IMR-90 (cell line): ENCODE measurements around the gene ERN1. TPM values are rescaled to one million over a fixed set of nuclear protein-coding genes. Genes with fewer than 3 reads are reported as not detected.

ENCODE experiments used
- ATAC-seq: fragments of 200-7000 bp; cut with Tn5 transposase; 2 replicates; pipeline ENCODE4 v1.9.1; 2020; ENCODE audit warnings: low read depth, mild to moderate bottlenecking, moderate library complexity
- BruUV-seq: library from RNA; stranded (reverse); fragments of 400-500 nt; replicated peaks from 2 replicates; lab custom pipeline; 2021; lab: Mats Ljungman, UMichigan
- CTCF ChIA-PET: fragments of 300-600 bp; formaldehyde crosslinking; extraction: SDS; loops from one replicate; lab custom pipeline; 2021; ENCODE audit warnings: antibody characterized with exemption; lab: Yijun Ruan, JAX
- POLR2A ChIA-PET: fragments of 300-600 bp; sonication (Branson Sonifier 250); formaldehyde crosslinking; loops from one replicate; lab custom pipeline; 2022; ENCODE audit warnings: antibody characterized with exemption; ENCODE audit not compliant: unreplicated experiment; lab: Charles Lee
- DNase-seq: peaks from one replicate; pipeline ENCODE4 v3.0.0; 2013
- H2AFZ ChIP-seq: replicated peaks from 2 replicates; pipeline ENCODE3; 2013; ENCODE audit warnings: low read length, mild to moderate bottlenecking; ENCODE audit not compliant: poor library complexity
- H2AK5ac ChIP-seq: 2 replicates; pipeline ENCODE4 v1.6.1; 2013; ENCODE audit warnings: low read depth, low read length, inconsistent platforms
- H2AK9ac ChIP-seq: replicated peaks from 2 replicates; pipeline ENCODE3; 2013; ENCODE audit warnings: mild to moderate bottlenecking, low read depth, low read length, moderate library complexity; ENCODE audit not compliant: poor library complexity
- H2BK120ac ChIP-seq: 2 replicates; pipeline ENCODE4 v1.6.1; 2013; ENCODE audit warnings: low read depth, low read length, inconsistent platforms
- H2BK15ac ChIP-seq: 3 replicates; pipeline ENCODE4 v1.6.1; 2013; ENCODE audit warnings: low read depth, low read length, inconsistent platforms
- H2BK20ac ChIP-seq: 2 replicates; pipeline ENCODE4 v1.6.1; 2013; ENCODE audit warnings: low read depth, mild to moderate bottlenecking, inconsistent platforms, low read length, moderate library complexity
- H2BK5ac ChIP-seq: 2 replicates; pipeline ENCODE4 v1.6.1; 2013; ENCODE audit warnings: mild to moderate bottlenecking, low read depth, low read length, inconsistent platforms; ENCODE audit not compliant: poor library complexity, severe bottlenecking
- H3K14ac ChIP-seq: replicated peaks from 2 replicates; pipeline ENCODE4 v1.6.1; 2013; ENCODE audit warnings: low read depth, low read length, inconsistent platforms
- H3K18ac ChIP-seq: 2 replicates; pipeline ENCODE4 v1.6.1; 2013; ENCODE audit warnings: low read depth, low read length, control low read depth
- H3K23ac ChIP-seq: 2 replicates; pipeline ENCODE4 v1.6.1; 2013; ENCODE audit warnings: low read depth, low read length, inconsistent platforms
- H3K27ac ChIP-seq: 2 replicates; pipeline ENCODE4 v1.5.1; 2013; ENCODE audit warnings: mild to moderate bottlenecking, control low read depth, low read length; ENCODE audit not compliant: insufficient read depth
- H3K27me3 ChIP-seq: 2 replicates; pipeline ENCODE4 v1.6.1; 2013; ENCODE audit warnings: low read length; ENCODE audit not compliant: control insufficient read depth, insufficient read depth
- H3K36me3 ChIP-seq: 2 replicates; pipeline ENCODE4 v1.6.1; 2013; ENCODE audit warnings: low read length, mixed read lengths; ENCODE audit not compliant: control insufficient read depth, insufficient read depth
- H3K4ac ChIP-seq: 2 replicates; pipeline ENCODE4 v1.6.1; 2013; ENCODE audit warnings: low read depth, low read length, inconsistent platforms
- H3K4me1 ChIP-seq: 2 replicates; pipeline ENCODE4 v1.6.1; 2013; ENCODE audit warnings: low read length, mixed read lengths; ENCODE audit not compliant: control insufficient read depth, insufficient read depth
- H3K4me2 ChIP-seq: 2 replicates; pipeline ENCODE4 v1.6.1; 2013; ENCODE audit warnings: low read depth, mild to moderate bottlenecking, control low read depth, low read length, moderate library complexity
- H3K4me3 ChIP-seq: 2 replicates; pipeline ENCODE4 v1.5.1; 2013; ENCODE audit warnings: low read depth, mild to moderate bottlenecking, control low read depth, low read length, moderate library complexity; ENCODE audit not compliant: insufficient read depth
- H3K56ac ChIP-seq: 2 replicates; pipeline ENCODE4 v1.6.1; 2013; ENCODE audit warnings: low read length, inconsistent platforms; ENCODE audit not compliant: insufficient read depth; ENCODE audit errors: extremely low read depth
- H3K79me1 ChIP-seq, 2 experiments: 2 replicates each; pipeline ENCODE4 v1.6.1; 2013; ENCODE audit warnings: low read length in 2 of 2, inconsistent platforms in 1 of 2, low read depth in 1 of 2
- H3K9ac ChIP-seq: 2 replicates; pipeline ENCODE4 v1.6.1; 2013; ENCODE audit warnings: low read depth, low read length, control low read depth
- H3K9me1 ChIP-seq: 2 replicates; pipeline ENCODE4 v1.6.1; 2013; ENCODE audit warnings: low read length, inconsistent platforms; ENCODE audit not compliant: insufficient read depth
- H3K9me3 ChIP-seq: 2 replicates; pipeline ENCODE4 v1.6.1; 2013; ENCODE audit warnings: low read length; ENCODE audit not compliant: control insufficient read depth, insufficient read depth
- H4K20me1 ChIP-seq: 2 replicates; pipeline ENCODE4 v1.6.1; 2013; ENCODE audit warnings: low read length, inconsistent platforms; ENCODE audit not compliant: insufficient read depth
- H4K5ac ChIP-seq: 2 replicates; pipeline ENCODE4 v1.6.1; 2013; ENCODE audit warnings: mild to moderate bottlenecking, low read depth, low read length, control low read depth
- H4K8ac ChIP-seq, 2 experiments: 2 replicates each; pipeline ENCODE4 v1.6.1; 2013; ENCODE audit warnings: low read depth in 2 of 2, low read length in 2 of 2, control low read depth in 1 of 2, inconsistent platforms in 1 of 2
- H4K91ac ChIP-seq: 2 replicates; pipeline ENCODE4 v1.6.1; 2013; ENCODE audit warnings: low read depth, low read length, inconsistent platforms; ENCODE audit not compliant: insufficient read depth
- FOS ChIP-seq: fragments of 150-350 bp; IDR thresholded peaks from 2 replicates; pipeline ENCODE4 v1.6.1; 2016; ENCODE audit warnings: low read depth, low read length
- MAFK ChIP-seq: IDR thresholded peaks from 2 replicates; pipeline ENCODE4 v1.6.1; 2012; ENCODE audit warnings: low read depth, low read length, improper control_type of control experiment
- MAZ ChIP-seq: IDR thresholded peaks from 2 replicates; pipeline ENCODE4 v1.6.1; 2012; ENCODE audit warnings: low read depth, mild to moderate bottlenecking, low read length, improper control_type of control experiment, moderate library complexity, borderline replicate concordance
- POLR2A ChIP-seq: IDR thresholded peaks from 2 replicates; pipeline ENCODE4 v1.6.1; 2012; ENCODE audit warnings: mild to moderate bottlenecking, low read depth, low read length
- RAD21 ChIP-seq: IDR thresholded peaks from 2 replicates; pipeline ENCODE4 v1.6.1; 2012; ENCODE audit warnings: low read length, improper control_type of control experiment
- RCOR1 ChIP-seq: IDR thresholded peaks from 2 replicates; pipeline ENCODE4 v1.6.1; 2012; ENCODE audit warnings: mild to moderate bottlenecking, low read length, improper control_type of control experiment; ENCODE audit not compliant: insufficient replicate concordance
- RFX5 ChIP-seq: IDR thresholded peaks from 2 replicates; pipeline ENCODE4 v1.8.0; 2012; ENCODE audit warnings: low read depth, mild to moderate bottlenecking, low read length, moderate library complexity
- SMC3 ChIP-seq: fragments of 150-350 bp; IDR thresholded peaks from 2 replicates; pipeline ENCODE4 v1.6.1; 2016; ENCODE audit warnings: low read depth, mild to moderate bottlenecking, antibody characterized with exemption, low read length, moderate library complexity
- WGBS, 2 experiments: methylation state at CpG; one replicate each; pipeline versions ENCODE4 v1.1.5 to v1.1.7; 2013; ENCODE audit warnings: missing lambda C conversion rate in 2 of 2; ENCODE audit not compliant: insufficient read length in 1 of 2; ENCODE audit errors: extremely low coverage in 2 of 2; 5-methylcytosine and 5-hydroxymethylcytosine counted together
- dilution Hi-C: fragments of 300-500 bp; cut with HindIII; formaldehyde crosslinking; loops from one replicate; pipeline ENCODE4 v1.14.3; 2018; ENCODE audit warnings: low sequenced_read_pairs; ENCODE audit not compliant: unreplicated experiment
- in situ Hi-C: fragments of 300-500 bp; cut with MboI; formaldehyde crosslinking; loops from 3 replicates; pipeline ENCODE4 v1.14.3; 2019; ENCODE audit warnings: low sequenced_read_pairs, inconsistent platforms, mixed read lengths
- intact Hi-C: fragments of 100-400 bp; cut with micrococcal nuclease; formaldehyde crosslinking; loops from 2 replicates; pipeline ENCODE4 v1.10.0; 2022
- polyA plus RNA-seq, 3 experiments: library from polyadenylated mRNA; depleted of rRNA; stranded (reverse); fragments of >200 nt; gene quantifications; 2 replicates each; pipeline ENCODE4 v1.2.3, GENCODE V29; 2012; ENCODE audit warnings: low replicate concordance in 1 of 3
- total RNA-seq: library from RNA; depleted of rRNA; stranded (reverse); fragments of >200 nt; gene quantifications from 2 replicates; pipeline ENCODE4 v1.2.3, GENCODE V29; 2012
- TF ChIP-seq, protein P1 (sequence below): conservative IDR thresholded peaks from 2 replicates; pipeline ENCODE4 v1.5.1; 2012; ENCODE audit warnings: mild to moderate bottlenecking, low read depth, low read length, improper control_type of control experiment
- TF ChIP-seq, protein P2 (sequence below): fragments of 150-350 bp; IDR thresholded peaks from 2 replicates; pipeline ENCODE4 v1.6.1; 2017; ENCODE audit warnings: mild to moderate bottlenecking, antibody characterized with exemption, low read length, low read depth

ERN1 gene
- total and polyA plus RNA-seq, 2 of the 4 experiments (the other 2 are of a cell fraction): 2.7 to 4.1 TPM

DNA sequence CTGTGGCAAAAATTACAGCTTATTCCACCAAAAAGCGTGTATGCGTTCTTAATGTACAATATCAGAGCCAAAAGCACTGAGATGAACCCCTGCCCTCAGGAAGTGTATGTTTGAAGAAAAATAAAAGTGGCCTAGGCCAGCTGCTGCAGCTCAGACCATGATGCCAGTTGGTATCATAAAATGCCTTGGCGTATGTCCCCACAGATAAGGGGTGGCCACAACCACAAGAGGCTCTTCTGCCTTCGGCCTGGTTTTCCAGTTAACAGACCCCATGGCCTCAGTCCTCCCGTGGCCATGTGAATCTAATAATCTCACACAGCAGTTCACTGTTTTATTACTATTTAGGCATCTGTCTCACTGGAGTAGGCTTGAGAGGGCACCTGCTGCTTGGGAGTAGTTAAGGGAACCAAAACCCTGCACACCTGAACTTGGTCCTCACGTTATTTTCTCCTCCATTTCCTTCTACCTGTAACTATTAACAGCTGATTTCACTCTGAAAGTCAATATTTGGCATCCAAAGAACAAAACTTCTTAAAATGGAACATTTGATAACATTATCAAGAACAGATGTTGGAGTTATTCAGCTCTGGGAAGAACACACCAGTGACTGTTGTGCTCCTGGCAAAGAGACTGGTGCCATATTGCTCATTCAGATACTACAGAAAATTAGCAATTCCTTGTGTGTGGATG, 34.8 kb upstream of the ERN1 start:
- no peak overlapping the region for H3K14ac ChIP-seq
- H2BK20ac ChIP-seq: no peak overlapping the region
- ChIA-PET CTCF (no interaction called here), POLR2A (no interaction called here)
- intact Hi-C loops: no loop called here
- H3K4me3 ChIP-seq: no peak overlapping the region
- no peak overlapping the region for H3K9ac ChIP-seq
- H3K4ac ChIP-seq: no peak overlapping the region
- H2AFZ ChIP-seq: no peak overlapping the region
- H2AK5ac ChIP-seq: no peak overlapping the region
- BruUV-seq: no TSS peak
- no peaks in the 10 kb centered on the region for H3K27me3 ChIP-seq
- H3K27ac ChIP-seq: no peak overlapping the region
- no peak overlapping the region for H3K23ac ChIP-seq
- H3K9me1 ChIP-seq: peaks cover 11% of the 10 kb centered on the region; the same call in 1 of the 2 replicates
- H4K5ac ChIP-seq: no peak overlapping the region
- no peaks in the 10 kb centered on the region; a peak in 1 of 4 replicates for H3K79me1 ChIP-seq
- H2BK5ac ChIP-seq: no peak overlapping the region
- no peak for DNase-seq
- no peaks in the 10 kb centered on the region for H4K20me1 ChIP-seq
- H2BK15ac ChIP-seq: no peak overlapping the region; the same call in 2 of the 3 replicates
- no peak for ATAC-seq
- no peaks in the 10 kb centered on the region for H3K4me1 ChIP-seq
- in situ Hi-C loops: no loop called here
- no peaks in the 10 kb centered on the region for H3K9me3 ChIP-seq
- H3K18ac ChIP-seq: no peak overlapping the region
- H2AK9ac ChIP-seq: no peak overlapping the region
- peaks cover 2% of the 10 kb centered on the region for H3K36me3 ChIP-seq
- no peak overlapping the region for H3K4me2 ChIP-seq
- H2BK120ac ChIP-seq: no peak overlapping the region
- dilution Hi-C loops: no loop called here
- H3K56ac ChIP-seq: no peak overlapping the region
- no CpG with 5 or more reads among the region's 6 CpGs for WGBS, 2 experiments
- TF ChIP-seq POLR2A (no peak), RAD21 (no peak), MAFK (no peak), SMC3 (no peak), FOS (no peak), RFX5 (no peak), MAZ (no peak), RCOR1 (no peak)
- TF ChIP-seq, protein P1, sequence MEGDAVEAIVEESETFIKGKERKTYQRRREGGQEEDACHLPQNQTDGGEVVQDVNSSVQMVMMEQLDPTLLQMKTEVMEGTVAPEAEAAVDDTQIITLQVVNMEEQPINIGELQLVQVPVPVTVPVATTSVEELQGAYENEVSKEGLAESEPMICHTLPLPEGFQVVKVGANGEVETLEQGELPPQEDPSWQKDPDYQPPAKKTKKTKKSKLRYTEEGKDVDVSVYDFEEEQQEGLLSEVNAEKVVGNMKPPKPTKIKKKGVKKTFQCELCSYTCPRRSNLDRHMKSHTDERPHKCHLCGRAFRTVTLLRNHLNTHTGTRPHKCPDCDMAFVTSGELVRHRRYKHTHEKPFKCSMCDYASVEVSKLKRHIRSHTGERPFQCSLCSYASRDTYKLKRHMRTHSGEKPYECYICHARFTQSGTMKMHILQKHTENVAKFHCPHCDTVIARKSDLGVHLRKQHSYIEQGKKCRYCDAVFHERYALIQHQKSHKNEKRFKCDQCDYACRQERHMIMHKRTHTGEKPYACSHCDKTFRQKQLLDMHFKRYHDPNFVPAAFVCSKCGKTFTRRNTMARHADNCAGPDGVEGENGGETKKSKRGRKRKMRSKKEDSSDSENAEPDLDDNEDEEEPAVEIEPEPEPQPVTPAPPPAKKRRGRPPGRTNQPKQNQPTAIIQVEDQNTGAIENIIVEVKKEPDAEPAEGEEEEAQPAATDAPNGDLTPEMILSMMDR: no peak
- TF ChIP-seq, protein P2, sequence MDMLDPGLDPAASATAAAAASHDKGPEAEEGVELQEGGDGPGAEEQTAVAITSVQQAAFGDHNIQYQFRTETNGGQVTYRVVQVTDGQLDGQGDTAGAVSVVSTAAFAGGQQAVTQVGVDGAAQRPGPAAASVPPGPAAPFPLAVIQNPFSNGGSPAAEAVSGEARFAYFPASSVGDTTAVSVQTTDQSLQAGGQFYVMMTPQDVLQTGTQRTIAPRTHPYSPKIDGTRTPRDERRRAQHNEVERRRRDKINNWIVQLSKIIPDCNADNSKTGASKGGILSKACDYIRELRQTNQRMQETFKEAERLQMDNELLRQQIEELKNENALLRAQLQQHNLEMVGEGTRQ: no peak
- no peak overlapping the region for H4K91ac ChIP-seq
- H4K8ac ChIP-seq: no peak overlapping the region
